Mesodermal cell (in vitro differentiated cells): ENCODE data around the gene EXO1.
"Not testable (repeated sequence)": the region's sequence is repeated elsewhere in the genome, so short reads cannot be mapped to it uniquely, and the experiment has no call there.

Experiments used
- H3K27ac ChIP-seq: 2 replicates; pipeline ENCODE4 v1.7.0; 2013; ENCODE audit warnings: mild to moderate bottlenecking, low read depth, low read length, moderate library complexity; ENCODE audit not compliant: severe bottlenecking
- H3K36me3 ChIP-seq: 2 replicates; pipeline ENCODE4 v1.7.1; 2013; ENCODE audit warnings: mild to moderate bottlenecking, low read length, moderate library complexity; ENCODE audit not compliant: control insufficient read depth, insufficient read depth
- H3K4me1 ChIP-seq: one replicate; pipeline ENCODE4 v1.7.1; 2013; ENCODE audit warnings: mild to moderate bottlenecking, low read length; ENCODE audit not compliant: insufficient read depth, control insufficient read depth, poor library complexity, severe bottlenecking
- H3K4me3 ChIP-seq: 2 replicates; pipeline ENCODE4 v1.7.0; 2013; ENCODE audit warnings: low read length, control low read depth, mild to moderate bottlenecking; ENCODE audit not compliant: insufficient read depth, poor library complexity, severe bottlenecking; ENCODE audit errors: extremely low read depth
- H3K9me3 ChIP-seq: 2 replicates; pipeline ENCODE4 v1.7.1; 2013; ENCODE audit warnings: mild to moderate bottlenecking, low read length, moderate library complexity; ENCODE audit not compliant: control insufficient read depth
- WGBS, 2 experiments: methylation state at CpG; one replicate each; pipeline ENCODE4 v1.1.5; 2013; ENCODE audit warnings: missing lambda C conversion rate in 2 of 2; ENCODE audit not compliant: insufficient coverage in 2 of 2; 5-methylcytosine and 5-hydroxymethylcytosine counted together

The EXO1 gene

DNA sequence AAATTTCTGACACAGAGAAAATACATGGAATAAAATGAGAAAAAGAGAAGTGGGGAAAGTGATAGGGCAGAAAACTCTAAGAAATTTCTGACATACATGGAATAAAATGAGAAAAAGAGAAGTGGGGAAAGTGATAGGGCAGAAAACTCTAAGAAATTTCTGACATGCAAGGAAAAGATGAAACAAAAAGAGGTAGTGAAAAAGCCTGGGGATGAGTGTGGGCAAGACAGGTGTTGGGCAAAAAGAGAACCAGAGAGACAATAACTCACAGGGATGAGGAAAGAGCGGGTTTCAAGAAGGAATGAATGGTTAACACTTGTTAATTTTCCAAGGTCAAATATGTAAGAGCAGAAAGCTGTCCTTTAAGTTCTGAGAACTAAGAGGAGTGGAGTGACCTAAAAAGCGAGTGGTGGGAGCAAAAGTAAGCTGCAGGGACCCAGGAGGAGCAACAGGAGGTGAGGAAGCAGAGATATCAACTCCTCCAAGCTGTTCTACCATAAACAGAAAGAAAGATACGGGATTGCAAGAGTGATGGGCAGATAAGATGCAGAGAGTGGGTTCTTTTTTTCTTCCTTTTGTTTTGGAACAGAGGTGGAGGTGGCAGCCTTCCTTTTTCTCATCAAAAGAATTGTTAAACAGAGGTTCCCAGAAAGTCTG, 29.9 kb upstream of the EXO1 start:
- Histone ChIP-seq H3K9me3 (no peaks in the 10 kb centered on the region), H3K27ac (no peak overlapping the region), H3K4me1 (no peaks in the 10 kb centered on the region), H3K4me3 (no peak overlapping the region), H3K36me3 (no peaks in the 10 kb centered on the region)
- 91 to 100% methylated on average over 1 of the region's 3 CpGs for WGBS, 2 experiments

- WGBS, 2 experiments = 83 to 86% methylated on average over 3 of the region's 4 CpGs
Measured at GRCh38 chr1:241819340-241819866, 28.6 kb upstream of the EXO1 start.

DNA sequence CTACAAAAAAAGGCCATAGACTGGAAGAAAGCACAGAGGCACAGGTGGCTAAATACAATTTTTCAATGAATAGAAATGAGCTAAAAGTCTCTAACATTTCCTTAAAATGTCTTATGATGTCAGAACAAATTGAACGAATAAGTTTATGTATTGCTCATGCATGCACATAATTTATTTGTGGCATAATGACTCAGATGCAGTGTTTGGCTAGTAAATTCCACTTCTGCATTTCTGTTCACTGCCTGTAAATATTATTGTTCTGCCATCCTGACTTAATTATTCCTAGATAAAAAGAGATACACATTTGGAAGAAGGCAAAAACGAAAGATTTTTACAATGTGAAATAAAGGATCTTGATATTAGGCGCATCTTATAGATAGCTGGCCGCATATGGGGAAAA, 26.6 kb upstream of the EXO1 start:
- Histone ChIP-seq H3K36me3 (no peaks in the 10 kb centered on the region), H3K9me3 (no peaks in the 10 kb centered on the region), H3K27ac (no peak overlapping the region), H3K4me1 (no peaks in the 10 kb centered on the region), H3K4me3 (no peak overlapping the region)
- WGBS, 2 experiments = 91 to 100% methylated on average over 2 to 4 of the region's 4 CpGs

More at GRCh38 chr1:241819340-241819866, 28.6 kb upstream of the EXO1 start:
- H3K4me3 ChIP-seq = no peak overlapping the region
- no peaks in the 10 kb centered on the region for H3K36me3 ChIP-seq
- H3K27ac ChIP-seq = no peak overlapping the region
- H3K9me3 ChIP-seq = no peaks in the 10 kb centered on the region
- no peaks in the 10 kb centered on the region for H3K4me1 ChIP-seq

- H3K9me3 ChIP-seq = no peaks in the 10 kb centered on the region
- H3K4me1 ChIP-seq = no peaks in the 10 kb centered on the region
- H3K4me3 ChIP-seq = no peak overlapping the region
- H3K27ac ChIP-seq = no peak overlapping the region
- H3K36me3 ChIP-seq = no peaks in the 10 kb centered on the region
Measured at GRCh38 chr1:241822846-241823245, 25.2 kb upstream of the EXO1 start.

DNA sequence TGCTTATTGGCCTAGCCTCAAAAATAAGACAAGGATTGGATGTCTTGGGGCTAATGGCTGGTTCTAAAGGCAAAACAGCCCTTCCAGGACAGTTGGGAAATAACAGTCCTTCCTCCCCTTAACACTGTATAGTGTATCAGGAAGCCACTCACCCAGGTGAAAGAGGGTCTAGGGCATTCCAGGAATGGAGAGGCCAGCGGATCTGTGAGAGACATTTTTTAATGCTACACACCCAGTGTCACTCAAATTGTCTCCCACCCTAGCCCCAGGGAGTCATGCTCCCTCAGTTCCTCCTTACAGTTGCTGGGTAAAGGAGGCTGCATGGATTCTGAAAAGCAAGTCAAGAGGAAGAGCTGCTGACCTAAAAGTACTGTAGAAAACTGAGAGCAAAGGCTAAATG, 24.1 kb upstream of the EXO1 start:
- Histone ChIP-seq H3K4me3 (no peak overlapping the region), H3K36me3 (no peaks in the 10 kb centered on the region), H3K4me1 (peaks cover 4% of the 10 kb centered on the region), H3K27ac (no peak overlapping the region), H3K9me3 (no peaks in the 10 kb centered on the region)
- no CpG with 5 or more reads among the region's 1 CpG for WGBS, 2 experiments

- peaks cover 4% of the 10 kb centered on the region for H3K4me1 ChIP-seq
- H3K36me3 ChIP-seq = no peaks in the 10 kb centered on the region
- no peak overlapping the region for H3K27ac ChIP-seq
- no peaks in the 10 kb centered on the region for H3K9me3 ChIP-seq
- no peak overlapping the region for H3K4me3 ChIP-seq
Measured at GRCh38 chr1:241825581-241825980, 22.4 kb upstream of the EXO1 start.

DNA sequence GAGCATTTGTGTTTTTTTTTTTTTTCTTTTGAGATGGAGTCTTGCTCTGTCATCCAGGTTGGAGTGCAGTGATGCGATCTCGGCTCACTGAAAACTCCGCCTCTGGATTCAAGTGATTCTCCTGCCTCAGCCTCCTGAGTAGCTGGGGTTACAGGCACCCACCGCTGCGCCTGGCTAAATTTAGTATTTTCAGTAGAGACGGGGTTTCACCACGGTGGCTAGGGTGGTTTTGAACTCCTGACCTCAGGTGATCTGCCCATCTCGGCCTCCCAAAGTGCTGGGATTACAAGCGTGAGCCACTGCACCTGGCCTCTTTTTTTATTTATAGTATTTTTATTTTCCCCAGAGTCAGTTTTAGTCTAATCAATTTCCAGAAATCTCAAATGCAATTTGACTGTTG, 21.4 kb upstream of the EXO1 start:
- H3K27ac ChIP-seq, H3K36me3 ChIP-seq, H3K4me3 ChIP-seq, H3K4me1 ChIP-seq, H3K9me3 ChIP-seq: not testable (repeated sequence)
- WGBS, 2 experiments = 94% methylated on average over 7 to 8 of the region's 9 CpGs

GRCh38 chr1:241827264-241827663, 20.7 kb upstream of the EXO1 start:
- Histone ChIP-seq H3K36me3 (no peaks in the 10 kb centered on the region), H3K9me3 (no peaks in the 10 kb centered on the region), H3K4me1 (peaks cover 4% of the 10 kb centered on the region), H3K4me3 (no peak overlapping the region), H3K27ac (no peak overlapping the region)
- 80 to 100% methylated on average over 1 to 2 of the region's 2 CpGs for WGBS, 2 experiments

DNA sequence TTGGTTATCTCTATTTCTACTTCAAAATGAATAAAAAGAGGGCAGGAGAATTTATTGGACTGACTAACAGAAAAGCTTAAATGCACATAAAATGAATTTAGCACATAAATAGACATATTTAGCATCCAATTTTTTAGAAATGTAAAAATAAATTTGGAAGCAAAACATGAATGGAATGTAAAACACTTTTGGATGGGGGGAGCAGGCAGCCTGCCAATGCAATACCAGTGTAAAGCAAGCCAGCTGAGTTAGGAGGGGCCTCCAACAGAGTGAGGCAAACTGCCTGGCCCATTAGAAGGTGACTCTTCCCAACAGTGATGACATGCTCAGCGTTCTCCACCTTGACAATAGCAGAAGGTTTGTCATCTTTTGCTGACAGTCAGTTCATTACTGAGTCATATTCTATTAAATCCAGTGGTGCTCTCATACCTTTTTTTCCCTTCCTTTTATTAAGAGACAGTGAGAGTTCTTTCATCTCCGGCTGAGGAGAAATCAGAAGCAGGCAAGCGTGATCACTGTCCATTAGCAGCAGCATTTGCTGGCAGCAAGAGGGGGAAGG, 19.5 kb upstream of the EXO1 start:
- H3K9me3 ChIP-seq = no peaks in the 10 kb centered on the region
- peaks cover 4% of the 10 kb centered on the region for H3K4me1 ChIP-seq
- H3K4me3 ChIP-seq = no peak overlapping the region
- WGBS, 2 experiments = 43 to 90% methylated on average over 1 to 2 of the region's 3 CpGs
- no peak overlapping the region for H3K27ac ChIP-seq
- H3K36me3 ChIP-seq = no peaks in the 10 kb centered on the region

GRCh38 chr1:241829468-241829867, 18.5 kb upstream of the EXO1 start:
- H3K27ac ChIP-seq = no peak overlapping the region
- peaks cover 4% of the 10 kb centered on the region for H3K4me1 ChIP-seq
- H3K4me3 ChIP-seq = no peak overlapping the region
- no peaks in the 10 kb centered on the region for H3K36me3 ChIP-seq
- H3K9me3 ChIP-seq = no peaks in the 10 kb centered on the region

DNA sequence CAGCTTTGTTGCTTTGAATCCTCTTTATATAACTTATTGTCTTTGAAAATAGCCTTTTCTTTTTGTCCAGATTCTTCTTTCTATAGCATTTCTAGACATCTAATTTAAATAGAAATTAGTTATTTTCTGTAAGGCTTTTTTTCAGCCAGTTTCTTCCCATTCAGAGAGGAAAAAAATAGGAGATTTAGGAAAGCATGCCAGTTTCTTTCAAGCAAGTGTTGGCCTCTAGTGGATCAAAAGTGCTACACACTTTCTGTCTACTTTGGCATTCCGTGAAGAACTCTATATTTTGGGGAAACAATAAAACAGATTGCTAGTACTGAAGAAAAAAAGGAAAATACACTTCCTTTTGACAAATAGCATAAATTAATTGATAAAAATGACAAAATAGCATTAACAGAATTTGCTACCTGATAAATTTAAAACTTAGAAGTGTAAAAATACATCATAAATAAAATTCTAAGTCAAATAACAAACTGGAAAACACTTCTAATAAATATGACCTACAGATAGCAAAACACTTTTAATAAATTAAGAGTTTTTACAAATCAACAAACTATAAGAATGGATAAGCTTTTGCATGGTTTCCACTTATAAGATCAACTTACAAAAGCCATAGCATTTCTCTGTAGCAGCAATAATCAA, 13.1 kb upstream of the EXO1 start:
- Histone ChIP-seq H3K36me3 (no peaks in the 10 kb centered on the region), H3K27ac (no peak overlapping the region), H3K4me3 (no peak overlapping the region), H3K4me1 (no peaks in the 10 kb centered on the region), H3K9me3 (no peaks in the 10 kb centered on the region)
- no CpG with 5 or more reads among the region's 1 CpG for WGBS, 2 experiments
